NCI-H2227 (cell line): ENCODE results near the gene LTBP1.

Experiments
- DNase-seq: peaks from one replicate; lab custom pipeline; 2025; ENCODE audit not compliant: unreplicated experiment; lab: John Stamatoyannopoulos, UW

The LTBP1 gene

DNA sequence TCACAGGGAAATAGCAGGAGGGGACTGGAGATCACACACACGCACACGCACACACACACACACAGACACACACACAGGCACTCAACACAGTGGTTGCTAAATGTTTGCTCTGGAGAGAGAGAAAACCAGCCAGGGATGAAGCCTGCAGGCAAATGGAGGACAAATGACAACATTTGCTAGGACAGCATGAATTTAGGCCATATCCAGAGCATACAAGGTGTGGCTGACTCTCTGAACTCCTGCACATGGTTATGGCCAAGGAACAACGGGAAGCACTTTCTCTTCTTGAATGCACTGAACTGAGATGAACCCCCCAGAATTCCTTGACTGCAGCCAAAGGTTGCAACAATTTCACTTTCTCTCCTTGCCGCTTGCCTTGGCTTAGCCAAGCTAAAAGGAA is 299.7 kb downstream of the LTBP1 start:
- no peak for DNase-seq

DNA sequence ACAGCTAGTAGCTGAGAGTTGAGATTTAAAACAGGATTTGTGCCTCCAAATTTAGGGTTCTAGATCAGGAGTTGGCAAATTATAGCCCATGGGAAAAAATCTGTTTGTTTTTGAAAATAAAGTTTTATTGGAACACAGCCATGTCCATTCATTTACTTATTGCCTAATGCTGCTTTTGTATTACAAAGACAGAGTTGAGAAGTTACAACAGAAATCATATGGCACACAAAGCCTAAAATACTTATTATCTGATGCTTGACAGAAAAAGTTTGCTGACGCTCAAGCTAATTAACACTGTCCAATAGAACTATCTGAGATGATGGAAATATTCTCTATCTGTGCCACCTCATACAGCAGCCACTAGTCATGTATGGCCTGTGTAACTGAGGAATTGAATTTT is 300.6 kb downstream of the LTBP1 start:
- DNase-seq = no peak

DNA sequence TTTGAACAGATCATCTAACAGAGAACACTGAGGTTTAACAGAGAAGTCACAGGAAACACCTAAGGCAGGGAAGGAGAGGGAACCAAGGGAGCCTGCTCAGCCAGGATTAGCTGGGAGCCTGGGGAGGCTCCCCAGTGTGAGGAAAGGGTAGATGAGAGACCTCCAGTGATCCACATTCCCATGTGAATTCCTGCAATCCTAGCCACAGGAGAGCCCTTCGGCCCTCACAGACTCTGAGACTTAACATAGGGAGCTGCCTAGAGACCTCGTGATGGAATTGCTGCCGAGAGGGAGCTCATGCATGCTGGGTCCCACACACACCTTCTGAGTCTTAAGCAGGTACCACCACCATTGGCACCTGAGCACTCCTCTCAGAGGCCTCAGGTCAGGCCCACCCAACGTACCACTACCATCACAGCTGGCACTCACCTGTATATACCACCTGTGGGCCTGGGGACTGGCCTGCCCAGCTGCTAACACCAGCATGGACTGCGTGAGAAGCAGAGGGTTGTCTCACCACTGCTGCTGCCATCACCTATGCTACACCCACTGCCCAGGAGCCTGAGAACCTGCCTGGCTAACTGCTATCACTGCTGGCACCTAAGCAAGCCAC is 303.8 kb downstream of the LTBP1 start:
- no peak for DNase-seq

DNA sequence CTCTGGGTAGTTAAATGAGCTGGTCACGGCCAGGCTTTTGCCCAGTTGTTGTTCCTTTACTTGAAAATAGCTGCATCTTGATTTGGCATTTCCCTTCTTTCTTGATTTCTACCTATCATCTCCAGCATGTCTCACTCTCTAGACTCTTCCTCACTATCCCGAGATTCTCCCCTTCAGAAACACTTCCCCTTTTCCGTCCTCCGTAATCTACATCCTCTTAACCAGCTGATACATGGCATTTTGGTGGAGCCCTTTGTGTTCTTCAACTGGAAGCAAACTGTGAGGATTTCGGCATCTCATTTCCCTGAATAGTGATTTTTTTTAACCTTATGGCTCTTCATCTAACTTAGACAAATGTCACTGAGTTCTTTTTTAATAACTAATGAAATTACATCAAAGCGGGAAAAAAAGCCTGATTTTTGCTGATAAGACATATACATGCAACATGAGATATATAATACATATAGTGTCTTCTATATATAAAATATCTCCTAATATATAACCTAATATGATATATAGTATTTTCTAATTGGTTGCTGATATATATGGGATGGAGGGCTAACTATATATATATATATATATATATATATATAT is 309.5 kb downstream of the LTBP1 start:
- DNase-seq = no peak

DNA sequence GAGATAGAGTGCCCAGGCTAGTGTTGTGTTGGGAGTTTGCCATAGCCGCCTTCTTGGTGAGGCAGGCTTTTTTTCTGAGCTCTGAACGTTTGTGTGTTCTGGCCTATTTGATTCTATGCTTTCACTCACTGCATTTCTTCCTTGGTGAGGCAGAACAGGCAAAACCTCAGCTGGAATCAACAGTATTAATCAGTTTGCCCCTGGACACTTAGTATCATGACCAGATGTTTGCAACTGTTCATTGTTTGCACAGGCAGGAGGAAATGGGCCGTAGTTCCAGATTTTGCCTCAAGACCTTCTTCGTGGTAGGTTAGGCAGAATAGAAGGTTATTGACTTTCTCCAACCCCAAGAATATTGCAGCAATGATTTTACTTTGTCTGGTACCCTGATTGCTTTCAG is 311.6 kb downstream of the LTBP1 start:
- DNase-seq = no peak

DNA sequence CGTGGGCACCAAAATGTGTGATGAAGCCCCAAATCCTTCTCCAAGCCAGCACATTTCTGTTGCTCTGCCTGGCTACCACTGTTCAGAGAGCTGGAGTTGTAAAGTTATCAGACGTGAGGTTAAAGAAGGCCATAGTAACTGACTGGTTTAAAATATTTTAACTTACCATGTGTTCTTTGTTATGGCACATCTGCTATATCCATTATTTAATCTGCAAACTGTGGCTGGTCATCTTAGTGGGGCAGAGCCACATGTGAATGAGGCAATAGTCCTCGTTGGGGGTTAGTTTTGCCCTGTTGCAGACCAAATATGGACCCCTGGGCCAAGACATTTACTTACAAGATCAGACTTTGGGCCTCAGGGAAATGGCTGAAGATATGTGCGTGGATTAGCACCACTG is 315.3 kb downstream of the LTBP1 start:
- no peak for DNase-seq

DNA sequence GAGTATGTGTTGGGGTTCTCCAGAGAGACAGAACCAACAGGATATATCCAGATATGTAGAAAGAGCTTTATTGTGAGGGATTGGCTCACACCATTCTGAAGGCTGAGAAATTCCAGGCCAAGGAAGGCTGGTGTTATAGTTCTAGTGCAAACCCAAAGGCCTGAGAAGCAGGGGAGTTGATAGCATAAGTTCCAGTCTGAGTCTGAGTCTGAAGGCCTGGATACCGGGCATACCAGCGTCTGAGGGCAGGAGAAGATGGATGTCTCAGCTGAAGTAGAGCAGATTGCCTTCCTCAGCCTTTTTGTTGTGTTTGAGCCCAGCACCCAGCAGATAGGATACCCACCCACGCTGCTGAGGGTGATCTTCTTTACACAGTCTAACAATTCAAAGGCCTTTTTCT is 318.0 kb downstream of the LTBP1 start:
- no peak for DNase-seq

DNA sequence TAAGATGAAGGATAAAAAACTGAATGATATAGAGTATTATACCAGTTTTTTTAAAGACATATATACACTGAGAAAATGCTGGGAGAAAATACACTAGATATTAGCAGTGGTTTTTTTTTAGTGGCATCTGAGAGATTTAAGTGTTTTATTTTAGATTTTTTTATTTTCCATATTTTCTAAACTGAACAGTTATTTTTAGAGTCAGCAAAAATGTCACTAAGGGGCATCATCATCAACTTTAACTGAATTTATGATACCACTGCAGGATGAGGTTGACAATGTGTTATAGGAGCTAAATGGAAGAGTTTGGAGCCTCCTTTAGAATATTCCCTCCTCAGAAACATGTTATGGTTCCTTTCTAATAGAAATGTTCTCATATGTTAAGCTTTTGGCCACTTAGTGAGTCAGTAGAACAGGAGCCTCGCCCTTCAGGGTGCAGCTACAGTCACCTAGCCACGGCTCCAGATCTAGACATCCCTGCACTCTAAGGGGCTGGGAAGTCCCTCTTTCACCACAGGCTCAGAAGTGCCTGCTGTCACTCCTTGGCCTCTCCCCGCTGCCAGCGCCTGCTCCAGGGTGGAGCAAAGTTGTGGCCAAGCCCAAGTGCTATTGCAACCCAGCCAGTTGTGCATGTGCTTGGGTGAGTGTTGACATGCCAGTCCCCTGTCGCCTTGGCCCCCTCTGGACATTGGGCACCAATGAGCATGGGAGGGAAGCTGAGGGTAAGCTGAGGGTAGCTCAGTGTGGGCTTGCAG is 319.0 kb downstream of the LTBP1 start:
- no peak for DNase-seq

DNA sequence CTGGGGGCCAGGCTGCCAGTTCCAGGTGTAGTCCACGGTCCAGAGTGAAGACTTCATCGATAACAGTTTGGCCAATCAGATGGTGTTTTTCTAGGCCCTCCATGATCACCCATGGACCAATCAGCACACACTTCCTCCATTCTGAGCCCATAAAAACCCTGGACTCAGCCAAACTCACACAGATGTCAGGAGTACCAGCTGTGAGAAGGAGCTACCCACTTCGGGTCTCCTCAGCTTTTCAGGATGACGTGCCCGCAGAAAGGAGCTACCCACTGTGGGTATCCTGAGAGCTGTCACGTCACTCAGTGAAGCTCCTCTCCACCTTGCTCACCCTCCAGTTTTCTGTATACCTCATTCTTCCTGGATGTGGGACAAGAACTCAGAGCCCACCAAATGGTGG is 319.7 kb downstream of the LTBP1 start:
- DNase-seq = no peak

DNA sequence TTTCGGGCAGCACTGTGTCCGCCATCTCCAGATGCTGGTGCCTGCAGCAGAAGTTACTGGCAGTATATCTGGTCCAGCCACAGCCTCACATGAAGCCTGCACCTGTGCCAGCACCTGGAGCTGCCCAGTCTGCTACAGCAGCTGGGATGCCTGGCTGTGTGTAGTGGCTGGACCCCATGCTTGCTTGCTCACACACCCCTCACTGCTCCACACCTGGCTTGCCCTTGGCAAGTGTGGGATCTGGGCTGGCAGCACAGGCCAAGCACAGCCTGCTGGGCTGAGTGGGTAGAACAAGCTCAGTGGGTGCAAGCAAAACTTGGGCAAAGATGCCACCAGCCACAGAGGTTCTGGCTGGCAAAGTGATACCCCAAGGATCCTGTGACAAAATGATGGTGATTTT is 320.3 kb downstream of the LTBP1 start:
- no peak for DNase-seq

DNA sequence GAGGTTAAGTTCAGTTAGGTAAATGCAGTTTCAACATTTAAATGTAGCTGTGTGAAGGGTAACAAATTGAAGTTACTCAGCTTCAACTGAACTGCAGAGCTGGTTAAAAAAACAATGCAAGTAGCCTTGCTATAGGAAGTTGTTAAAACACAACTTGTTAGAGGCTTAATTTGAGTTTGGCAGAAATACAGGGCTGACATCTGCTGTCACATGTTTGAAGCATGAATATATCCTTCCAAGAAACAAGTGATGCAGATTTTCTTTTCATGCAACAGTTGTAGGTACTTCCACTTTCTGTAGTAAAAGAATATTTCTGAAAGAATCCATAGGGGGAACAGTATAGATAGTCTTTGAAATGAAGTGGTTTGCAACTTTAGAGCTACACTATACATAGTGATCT is 321.0 kb downstream of the LTBP1 start:
- no peak for DNase-seq

DNA sequence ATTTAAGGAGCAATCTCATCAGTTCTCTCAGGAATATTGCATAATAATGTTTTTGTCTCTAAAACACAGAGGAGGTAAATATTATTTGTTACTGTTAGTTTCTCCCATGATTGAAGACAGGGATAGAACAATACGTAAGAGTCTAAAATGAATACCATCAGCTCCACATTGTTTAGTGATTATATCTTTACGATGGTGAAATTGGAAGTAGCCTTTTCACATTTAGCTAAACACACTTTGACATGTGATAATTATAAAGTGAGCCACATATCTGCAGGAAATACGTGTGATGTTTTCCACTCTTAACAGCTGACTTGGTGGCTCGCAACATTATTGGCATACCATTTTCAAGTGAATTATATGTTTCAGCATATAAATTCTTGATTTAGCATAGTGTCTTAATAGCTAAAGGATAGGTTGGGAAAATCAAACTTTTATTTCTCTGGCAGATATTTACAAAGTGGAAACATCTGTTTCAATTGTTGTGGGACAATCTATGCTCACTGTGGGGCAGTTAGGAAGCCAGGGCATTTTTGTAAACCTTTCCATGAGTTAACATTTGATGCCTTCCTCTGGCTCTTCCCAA is 321.6 kb downstream of the LTBP1 start:
- no peak for DNase-seq

DNA sequence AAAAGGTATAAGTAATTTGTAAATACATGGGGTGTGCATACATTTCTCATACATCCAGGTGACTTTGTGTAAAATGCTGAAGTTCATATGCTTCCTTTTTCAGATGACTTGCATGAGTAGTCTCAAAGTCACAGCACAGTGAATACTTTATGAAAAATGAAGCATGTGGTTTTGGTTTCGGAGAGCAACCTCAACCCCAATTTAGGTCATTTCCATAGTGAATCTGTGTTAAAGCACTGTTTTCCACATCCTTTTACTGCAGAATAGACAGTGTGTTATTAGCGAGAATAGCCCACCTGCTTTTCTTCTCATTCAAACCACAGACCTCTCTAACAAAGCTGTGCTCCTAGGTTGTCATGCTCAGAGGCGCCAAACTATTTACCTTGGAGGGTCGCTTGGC is 325.2 kb downstream of the LTBP1 start:
- no peak for DNase-seq

DNA sequence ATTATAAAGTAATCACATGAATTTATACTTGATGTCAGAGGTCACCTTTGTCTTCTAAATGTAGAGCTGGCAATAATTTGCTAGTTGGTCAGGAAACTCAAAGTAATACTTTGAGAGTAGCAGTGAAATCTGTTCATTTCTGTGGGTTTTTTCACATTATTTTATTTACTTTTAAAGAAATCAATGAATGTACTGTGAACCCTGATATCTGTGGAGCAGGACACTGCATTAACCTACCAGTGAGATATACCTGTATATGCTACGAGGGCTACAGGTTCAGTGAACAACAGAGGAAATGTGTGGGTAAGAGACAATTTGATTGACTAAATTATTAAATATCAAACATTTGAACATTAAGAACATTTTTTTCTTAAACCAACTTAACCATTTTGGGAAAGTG is 326.7 kb downstream of the LTBP1 start:
- DNase-seq = no peak

DNA sequence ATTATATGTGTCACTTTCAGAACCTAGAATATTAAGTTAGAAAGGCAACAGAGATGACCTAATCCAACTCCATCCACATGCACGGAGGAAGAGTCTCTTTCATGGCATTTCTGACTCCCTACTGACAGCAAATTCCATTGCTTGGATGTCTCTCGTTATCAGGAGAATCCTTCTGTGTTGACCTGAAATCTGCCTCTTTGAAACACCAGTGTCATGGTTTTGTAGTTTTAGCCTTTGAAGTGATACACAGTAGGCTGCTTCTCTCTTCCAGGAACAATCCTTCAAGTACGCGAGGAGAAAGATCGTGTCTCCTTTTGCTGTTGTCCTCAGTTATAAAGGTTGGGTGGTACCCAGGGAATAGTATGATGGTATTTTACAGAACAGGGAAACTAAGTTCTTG is 327.8 kb downstream of the LTBP1 start:
- DNase-seq = no peak

DNA sequence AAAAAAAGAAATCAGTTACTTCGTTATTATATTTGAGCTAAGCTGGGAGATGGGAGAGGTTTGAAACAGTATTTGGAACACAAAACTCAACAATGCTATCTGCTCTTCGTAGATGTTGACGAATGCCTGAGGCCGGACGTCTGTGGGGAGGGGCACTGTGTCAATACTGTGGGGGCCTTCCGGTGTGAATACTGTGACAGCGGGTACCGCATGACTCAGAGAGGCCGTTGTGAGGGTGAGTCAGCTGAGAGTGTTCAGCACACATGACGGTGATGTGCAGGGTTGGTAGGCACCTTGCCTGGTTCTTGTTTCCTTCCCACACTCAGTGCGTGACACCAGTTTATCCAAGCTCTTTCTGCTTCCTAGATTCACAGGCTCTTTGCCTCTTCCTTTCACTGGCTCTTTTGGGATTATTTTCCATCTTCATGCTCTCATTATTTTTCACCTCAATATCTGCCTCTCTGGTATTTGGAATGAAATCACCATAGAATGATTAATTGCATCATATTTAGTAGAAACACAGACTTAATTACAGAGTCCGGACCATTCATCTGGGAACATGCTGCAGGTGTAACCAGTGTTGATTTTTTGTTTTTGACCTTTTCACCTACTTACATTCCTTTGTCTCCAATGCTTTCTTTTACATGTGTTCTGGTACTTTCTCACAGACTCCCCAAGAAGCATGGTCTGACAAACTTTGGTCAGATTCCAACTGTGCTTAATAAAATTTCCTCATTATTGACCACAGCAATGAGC is 329.1 kb downstream of the LTBP1 start:
- DNase-seq = no peak

DNA sequence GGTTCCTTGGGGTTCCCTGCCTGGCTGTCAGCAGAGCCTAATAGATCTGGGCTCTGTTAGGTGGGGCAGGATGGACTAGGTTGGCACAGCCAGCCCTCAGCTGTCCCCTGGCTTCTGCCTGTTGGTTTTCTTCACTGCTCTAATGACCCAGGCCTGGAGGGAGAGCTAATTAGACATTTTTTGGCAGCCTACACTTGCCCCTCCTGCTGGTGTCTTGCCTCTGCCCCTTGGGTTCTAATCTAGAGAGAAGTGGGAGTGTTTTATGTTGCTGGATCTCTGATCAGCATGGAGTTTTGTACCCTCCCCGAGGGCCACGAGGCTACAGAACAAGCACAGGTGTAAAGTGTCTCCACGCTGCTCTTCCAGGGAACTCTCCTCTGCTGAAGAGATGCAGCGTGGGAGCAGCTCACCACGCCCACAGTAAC is 330.3 kb downstream of the LTBP1 start:
- no peak for DNase-seq

DNA sequence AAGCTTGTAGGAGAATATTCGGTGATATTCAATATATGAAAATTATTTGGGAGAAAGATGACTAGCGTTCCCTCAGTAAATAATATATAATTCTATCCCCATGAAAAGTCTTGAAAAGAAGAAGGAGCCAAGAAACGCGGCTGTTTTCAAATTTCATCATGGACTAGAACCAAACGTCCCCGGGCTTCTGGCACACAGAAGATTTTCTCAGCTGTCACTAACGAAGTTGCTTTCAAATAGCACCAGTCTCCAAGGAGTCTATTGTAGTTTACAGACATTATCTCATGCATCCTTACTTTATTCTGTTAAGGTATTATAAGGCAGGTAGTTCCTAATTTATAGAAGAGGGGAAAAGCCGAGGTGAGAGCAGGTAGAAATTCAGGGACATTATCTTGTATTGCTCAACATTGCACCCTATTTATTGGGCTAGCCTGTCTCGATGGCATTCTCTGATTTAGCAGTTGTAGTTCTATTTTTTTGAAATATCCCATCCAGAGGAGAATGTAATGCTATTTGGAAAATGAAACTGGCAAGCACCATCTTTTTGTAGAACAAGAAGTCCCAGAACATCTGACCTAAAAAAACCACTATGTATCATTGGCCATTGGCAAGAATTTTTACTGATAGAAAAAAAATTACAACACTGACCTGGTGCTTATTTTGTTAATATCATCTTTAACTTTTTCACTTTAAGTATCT is 331.6 kb downstream of the LTBP1 start:
- DNase-seq = no peak

DNA sequence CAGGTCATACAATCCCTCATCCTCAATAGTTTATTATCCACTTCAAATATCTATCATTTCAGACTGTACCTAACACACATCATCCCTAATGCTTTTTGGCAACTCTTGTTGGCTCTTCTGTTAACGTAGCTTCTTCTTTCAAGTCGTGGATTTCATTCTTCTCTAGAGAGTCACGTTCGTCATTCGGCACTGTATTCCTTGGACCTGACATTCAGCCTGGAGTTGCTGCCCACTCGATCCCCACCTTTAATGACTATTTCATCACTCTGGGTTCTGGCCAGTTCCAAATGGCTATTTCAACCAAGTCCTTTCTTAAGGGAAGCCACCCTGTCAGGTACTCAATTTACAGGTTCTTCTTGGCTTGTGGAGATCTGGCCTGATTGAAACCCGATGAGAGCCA is 337.5 kb downstream of the LTBP1 start:
- no peak for DNase-seq

DNA sequence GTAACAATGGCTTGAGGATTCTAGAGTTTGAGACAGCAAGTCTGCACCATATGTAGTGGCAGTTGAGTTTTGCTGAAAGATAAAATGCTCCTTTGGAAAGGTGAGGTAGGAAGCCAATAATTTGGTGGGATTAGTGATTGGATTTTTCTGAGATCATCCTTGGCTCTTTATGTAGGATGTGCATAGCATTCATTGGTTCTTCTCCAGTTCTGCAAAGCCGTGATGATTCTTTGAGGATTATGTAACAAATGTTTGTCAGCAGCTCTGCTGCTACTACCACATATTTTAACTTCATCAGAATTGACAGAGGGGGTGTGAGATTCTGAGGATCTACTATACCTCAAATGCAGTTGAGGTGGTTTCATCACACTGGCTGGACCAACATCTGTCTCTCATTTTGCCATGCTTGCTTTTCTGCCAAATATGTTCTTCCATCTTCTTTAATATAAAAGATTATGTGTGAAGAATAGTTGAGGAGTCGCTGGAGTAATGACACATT is 340.8 kb downstream of the LTBP1 start:
- DNase-seq = no peak

DNA sequence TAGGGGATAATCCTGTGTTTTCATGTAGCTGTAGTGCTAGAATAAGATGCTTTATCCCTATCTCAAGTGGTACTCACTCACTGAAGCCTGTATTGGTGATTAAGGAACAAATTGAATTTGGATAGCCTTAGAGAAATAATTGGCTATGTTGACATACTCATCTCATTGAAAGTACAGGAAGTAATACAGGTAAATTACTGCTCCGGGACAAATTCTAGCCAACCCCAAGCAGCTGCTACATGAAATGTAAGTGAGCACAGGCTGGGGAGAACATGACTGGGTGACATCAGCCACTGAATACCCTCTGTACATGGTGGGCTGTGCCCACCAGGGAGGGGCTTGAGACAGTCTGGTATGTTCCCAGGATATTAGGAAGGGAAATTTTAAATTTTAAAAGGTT is 341.3 kb downstream of the LTBP1 start:
- DNase-seq = no peak
